ENCODE measurements around the gene TBL1Y. TPM values are rescaled to one million over a fixed set of nuclear protein-coding genes. Genes with fewer than 3 reads are reported as not detected.

TBL1Y gene
- total RNA-seq, 3 donors from 2014 or later = 3.0 TPM; not detected in 2

DNA sequence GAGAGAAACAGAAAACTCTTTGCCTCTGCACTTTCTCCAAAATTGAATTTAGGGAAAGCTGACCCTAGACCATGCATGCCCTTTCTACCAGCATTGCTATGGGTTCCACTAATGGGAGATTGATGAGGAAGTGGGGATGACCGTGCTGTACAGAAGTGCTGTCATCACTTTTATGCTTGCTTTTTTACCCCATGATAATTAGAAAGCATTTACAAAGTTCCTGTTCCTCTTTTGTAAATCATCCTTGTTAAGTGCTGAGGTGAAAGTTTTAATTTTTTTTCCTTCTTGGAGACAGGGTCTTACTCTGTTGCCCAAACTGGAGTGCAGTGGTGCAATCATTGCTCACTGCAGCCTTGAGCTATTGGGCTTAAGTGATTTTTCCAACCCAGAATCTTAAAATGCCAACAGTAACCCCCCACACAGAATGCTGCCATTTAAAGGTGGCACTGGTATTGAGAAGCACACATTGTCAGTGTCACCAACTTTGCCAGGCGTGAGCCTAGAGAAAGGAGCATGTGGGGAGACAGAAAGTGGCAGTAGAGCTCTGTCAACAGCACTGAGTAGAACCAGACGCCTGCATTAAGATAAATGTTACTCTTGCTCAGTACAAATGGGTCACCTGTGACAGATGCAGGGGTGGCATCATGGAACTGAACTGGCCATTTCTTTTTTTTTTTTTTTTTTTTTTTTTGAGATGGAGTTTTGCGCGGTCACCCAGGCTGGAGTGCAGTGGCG, 79.6 kb downstream of the TBL1Y start:
- no peak overlapping the region for H3K4me3 ChIP-seq
- DNase-seq (ENCODE audit: low spot score in 2 of 2) = no peak
- H3K27ac ChIP-seq = no peak overlapping the region
- no peaks in the 10 kb centered on the region for H3K4me1 ChIP-seq
- TF ChIP-seq POLR2A (IDR thresholded peaks at IDR 0.05) = no peak
- no peaks in the 10 kb centered on the region for H3K27me3 ChIP-seq
- no peaks in the 10 kb centered on the region for H3K36me3 ChIP-seq
- intact Hi-C loops (cut with DNase I; ENCODE audit: low total_unique reads) = no loop called here
- no peaks in the 10 kb centered on the region for H3K9me3 ChIP-seq

DNA sequence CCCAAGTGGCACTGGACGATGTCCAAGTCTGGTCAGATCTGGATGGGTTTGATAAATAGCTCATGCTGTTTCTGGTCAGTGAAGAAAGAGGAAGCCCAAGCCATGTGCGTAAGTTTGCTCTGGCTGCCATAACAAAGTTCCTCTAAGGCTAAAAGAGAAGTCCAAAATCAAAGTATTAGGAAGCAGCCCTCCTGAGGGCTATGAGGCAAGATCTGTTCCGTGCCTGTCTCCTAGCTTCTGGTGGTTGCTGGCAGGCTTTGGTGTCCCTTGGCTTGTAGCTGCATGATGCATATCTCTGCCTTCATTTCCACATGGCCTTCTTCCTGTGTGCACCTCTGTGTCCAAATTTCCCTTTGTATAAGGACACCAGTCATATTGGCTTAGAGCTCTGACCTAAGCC, 81.5 kb downstream of the TBL1Y start:
- no peaks in the 10 kb centered on the region for H3K9me3 ChIP-seq
- intact Hi-C loops (cut with DNase I; ENCODE audit: low total_unique reads) = no loop called here
- H3K4me1 ChIP-seq = no peaks in the 10 kb centered on the region
- no peaks in the 10 kb centered on the region for H3K36me3 ChIP-seq
- DNase-seq (ENCODE audit: low spot score in 2 of 2) = no peak
- TF ChIP-seq POLR2A (IDR thresholded peaks at IDR 0.05) (no peak), POLR2AphosphoS5 (IDR thresholded peaks at IDR 0.05) (no peak)
- TF ChIP-seq, protein P1, sequence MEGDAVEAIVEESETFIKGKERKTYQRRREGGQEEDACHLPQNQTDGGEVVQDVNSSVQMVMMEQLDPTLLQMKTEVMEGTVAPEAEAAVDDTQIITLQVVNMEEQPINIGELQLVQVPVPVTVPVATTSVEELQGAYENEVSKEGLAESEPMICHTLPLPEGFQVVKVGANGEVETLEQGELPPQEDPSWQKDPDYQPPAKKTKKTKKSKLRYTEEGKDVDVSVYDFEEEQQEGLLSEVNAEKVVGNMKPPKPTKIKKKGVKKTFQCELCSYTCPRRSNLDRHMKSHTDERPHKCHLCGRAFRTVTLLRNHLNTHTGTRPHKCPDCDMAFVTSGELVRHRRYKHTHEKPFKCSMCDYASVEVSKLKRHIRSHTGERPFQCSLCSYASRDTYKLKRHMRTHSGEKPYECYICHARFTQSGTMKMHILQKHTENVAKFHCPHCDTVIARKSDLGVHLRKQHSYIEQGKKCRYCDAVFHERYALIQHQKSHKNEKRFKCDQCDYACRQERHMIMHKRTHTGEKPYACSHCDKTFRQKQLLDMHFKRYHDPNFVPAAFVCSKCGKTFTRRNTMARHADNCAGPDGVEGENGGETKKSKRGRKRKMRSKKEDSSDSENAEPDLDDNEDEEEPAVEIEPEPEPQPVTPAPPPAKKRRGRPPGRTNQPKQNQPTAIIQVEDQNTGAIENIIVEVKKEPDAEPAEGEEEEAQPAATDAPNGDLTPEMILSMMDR (IDR thresholded peaks at IDR 0.05) = no peak
- H3K27me3 ChIP-seq = no peaks in the 10 kb centered on the region
- H3K27ac ChIP-seq = no peak overlapping the region
- no peak overlapping the region for H3K4me3 ChIP-seq

DNA sequence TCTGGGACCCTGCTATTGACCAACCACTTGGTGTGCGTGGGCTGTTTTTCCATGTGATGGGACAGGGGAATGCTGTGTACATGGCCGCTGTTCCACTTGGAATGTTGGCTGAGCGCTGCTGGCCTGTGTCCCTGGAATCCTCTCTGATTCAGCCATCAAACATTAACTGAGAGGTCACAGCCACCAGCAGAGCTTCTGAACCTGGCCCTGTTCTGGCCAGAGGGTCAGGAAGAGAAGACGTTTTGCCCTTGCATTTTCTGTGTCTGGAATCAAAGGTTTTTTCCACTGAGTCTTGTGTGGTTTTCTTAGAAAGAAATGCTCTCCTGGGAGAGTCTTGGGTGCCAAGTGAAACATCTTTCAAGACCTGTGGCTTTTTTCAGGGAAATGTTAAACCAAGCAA, 85.5 kb downstream of the TBL1Y start:
- no peak for DNase-seq (ENCODE audit: low spot score in 2 of 2)
- H3K36me3 ChIP-seq = no peaks in the 10 kb centered on the region
- H3K4me1 ChIP-seq = no peaks in the 10 kb centered on the region
- no peaks in the 10 kb centered on the region for H3K9me3 ChIP-seq
- H3K4me3 ChIP-seq = no peak overlapping the region
- no peaks in the 10 kb centered on the region for H3K27me3 ChIP-seq
- TF ChIP-seq POLR2A (IDR thresholded peaks at IDR 0.05) (no peak), POLR2AphosphoS5 (IDR thresholded peaks at IDR 0.05) (no peak)
- TF ChIP-seq, protein P1 (IDR thresholded peaks at IDR 0.05) = no peak
- H3K27ac ChIP-seq = no peak overlapping the region
- intact Hi-C loops (cut with DNase I; ENCODE audit: low total_unique reads) = no loop called here

DNA sequence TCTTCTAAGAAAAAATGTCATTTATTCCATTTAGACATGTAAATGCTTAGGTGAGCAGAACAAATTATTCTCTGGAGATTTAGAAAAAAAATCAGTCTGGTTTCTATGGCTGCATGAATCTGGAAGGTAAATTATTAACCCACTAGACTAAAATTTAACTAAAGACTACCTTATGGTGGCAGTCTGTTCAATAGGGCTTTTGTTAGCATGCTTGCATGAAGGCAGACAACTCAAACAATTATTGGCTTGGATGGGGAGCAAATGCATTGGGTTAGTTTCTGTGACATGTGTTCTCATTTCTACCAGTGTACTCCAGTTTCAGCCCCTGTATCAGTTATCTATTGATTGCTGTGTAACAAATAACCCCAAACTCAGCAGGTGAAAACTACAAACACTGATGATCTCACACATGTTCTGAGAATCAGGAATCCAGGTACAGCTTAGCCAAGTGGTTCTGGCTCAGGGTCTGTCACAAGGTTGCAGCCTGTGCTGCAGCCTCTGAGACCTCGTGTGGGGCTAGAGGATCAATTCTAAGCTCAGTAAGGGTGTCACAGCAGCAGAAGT, 87.1 kb downstream of the TBL1Y start:
- Histone ChIP-seq H3K36me3 (no peaks in the 10 kb centered on the region), H3K4me3 (no peak overlapping the region), H3K27ac (no peak overlapping the region), H3K4me1 (no peaks in the 10 kb centered on the region), H3K27me3 (no peaks in the 10 kb centered on the region), H3K9me3 (no peaks in the 10 kb centered on the region)
- no peak for DNase-seq (ENCODE audit: low spot score in 2 of 2)
- intact Hi-C loops (cut with DNase I; ENCODE audit: low total_unique reads) = no loop called here
- TF ChIP-seq, protein P1 (IDR thresholded peaks at IDR 0.05) = no peak
- TF ChIP-seq POLR2AphosphoS5 (IDR thresholded peaks at IDR 0.05) (no peak), POLR2A (IDR thresholded peaks at IDR 0.05) (no peak)

DNA sequence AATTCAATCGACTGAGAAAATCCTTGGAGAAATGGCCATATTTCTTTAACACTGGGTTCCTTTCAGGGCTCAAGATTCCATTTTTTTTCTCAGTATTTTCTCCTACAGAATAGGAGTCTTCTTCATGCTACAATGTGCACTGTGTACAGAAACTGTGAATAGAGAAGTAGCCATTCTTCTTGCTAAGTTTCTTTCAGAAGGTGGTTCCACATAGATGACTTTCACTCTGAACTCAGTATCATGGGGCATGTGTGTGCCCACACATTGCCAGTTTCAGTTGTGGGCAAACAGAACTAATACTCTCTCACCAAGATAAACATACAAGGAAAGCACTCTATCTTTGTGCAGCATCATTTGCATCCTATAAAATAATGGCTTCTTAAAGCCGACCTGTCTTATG, 89.4 kb downstream of the TBL1Y start:
- Histone ChIP-seq H3K27me3 (no peaks in the 10 kb centered on the region), H3K36me3 (no peaks in the 10 kb centered on the region), H3K9me3 (no peaks in the 10 kb centered on the region), H3K4me3 (no peak overlapping the region), H3K27ac (no peak overlapping the region), H3K4me1 (no peaks in the 10 kb centered on the region)
- TF ChIP-seq POLR2A (IDR thresholded peaks at IDR 0.05) (no peak), POLR2AphosphoS5 (IDR thresholded peaks at IDR 0.05) (no peak)
- TF ChIP-seq, protein P1 (IDR thresholded peaks at IDR 0.05) = no peak
- DNase-seq (ENCODE audit: low spot score in 2 of 2) = no peak
- intact Hi-C loops (cut with DNase I; ENCODE audit: low total_unique reads) = no loop called here
